B cell (primary cell): ENCODE results near the gene GRID1. TPM values are rescaled to one million over a fixed set of nuclear protein-coding genes. Genes with fewer than 3 reads are reported as not detected.

Experiments used
- ATAC-seq: fragments of 200-7000 bp; cut with Tn5 transposase; one replicate; pipeline ENCODE4 v1.10.0; 2021; ENCODE audit warnings: low read depth, mild to moderate bottlenecking, moderate number of reproducible peaks, moderate library complexity
- CTCF ChIA-PET: fragments of 350-600 bp; sonication (Branson Sonifier 250); formaldehyde crosslinking; loops from one replicate; lab custom pipeline; 2021; ENCODE audit warnings: antibody characterized with exemption, inconsistent platforms; lab: Charles Lee
- POLR2A ChIA-PET: fragments of 350-600 bp; sonication (Branson Sonifier 250); formaldehyde crosslinking; loops from one replicate; lab custom pipeline; 2021; ENCODE audit warnings: antibody characterized with exemption; lab: Charles Lee
- DNase-seq: peaks from one replicate; pipeline ENCODE4 v3.0.0; 2013
- H2AFZ ChIP-seq: 2 replicates; pipeline ENCODE4 v1.6.1; 2012; ENCODE audit warnings: mild to moderate bottlenecking, low read depth, low read length; ENCODE audit not compliant: insufficient read depth, poor library complexity, severe bottlenecking
- H3K27ac ChIP-seq, 2 donors: 1 replicate in 1 of 2; 2 replicates in 1 of 2; pipeline ENCODE4 v1.5.1; 2012 to 2013; ENCODE audit warnings: low read length in 2 of 2, mild to moderate bottlenecking in 2 of 2, moderate library complexity in 1 of 2
- H3K27me3 ChIP-seq, 4 experiments: fragments of 200-600 bp in 1 of 4; sonication (generic) in 1 of 4; replicated peaks in 1 of 4; 1 replicate in 2 of 4; 2 replicates in 2 of 4; pipeline versions ENCODE4 v1.6.1 to v1.7.0; 2013 to 2016; ENCODE audit warnings: low read length in 3 of 4, mild to moderate bottlenecking in 2 of 4, mixed read lengths in 1 of 4, moderate library complexity in 1 of 4; ENCODE audit not compliant: insufficient read depth in 4 of 4, control insufficient read depth in 3 of 4; ENCODE audit errors: control extremely low read depth in 1 of 4
- H3K36me3 ChIP-seq, 2 experiments: replicated peaks in 1 of 2; 1 replicate in 1 of 2; 2 replicates in 1 of 2; pipeline versions ENCODE4 v1.6.1 to v1.7.1; 2013; ENCODE audit warnings: low read length in 1 of 2; ENCODE audit not compliant: insufficient read depth in 2 of 2, control insufficient read depth in 1 of 2; ENCODE audit errors: control extremely low read depth in 1 of 2, extremely low read depth in 1 of 2
- H3K4me1 ChIP-seq, 2 donors: fragments of 200-600 bp in 1 of 2; sonication (generic) in 1 of 2; 1 replicate in 1 of 2; 2 replicates in 1 of 2; pipeline versions ENCODE4 v1.5.1 to v1.6.1; 2013 to 2017; ENCODE audit warnings: low read length in 2 of 2; ENCODE audit not compliant: control insufficient read depth in 2 of 2, insufficient read depth in 2 of 2
- H3K4me2 ChIP-seq: replicated peaks from 2 replicates; pipeline ENCODE3; 2012; ENCODE audit warnings: mild to moderate bottlenecking, low read depth, low read length; ENCODE audit not compliant: poor library complexity, severe bottlenecking
- H3K4me3 ChIP-seq, 5 experiments: fragments of 200-600 bp in 1 of 5; sonication (generic) in 1 of 5; 1 replicate in 3 of 5; 2 replicates in 2 of 5; pipeline versions ENCODE4 v1.5.1 to v1.7.0; 2011 to 2016; ENCODE audit warnings: low read length in 4 of 5, mild to moderate bottlenecking in 4 of 5, low read depth in 2 of 5, control low read depth in 1 of 5, moderate library complexity in 1 of 5; ENCODE audit not compliant: insufficient read depth in 1 of 5; ENCODE audit errors: control extremely low read depth in 1 of 5, extremely low read depth in 1 of 5
- H3K79me2 ChIP-seq: fragments of 200-600 bp; sonication (generic); one replicate; pipeline ENCODE4 v1.6.0; 2016; ENCODE audit warnings: low read length; ENCODE audit not compliant: control insufficient read depth, insufficient read depth
- H3K9ac ChIP-seq: fragments of 200-600 bp; sonication (generic); 2 replicates; pipeline ENCODE4 v1.6.1; 2017; ENCODE audit warnings: mild to moderate bottlenecking, low read length, moderate library complexity
- H3K9me3 ChIP-seq, 3 donors: one replicate each; pipeline versions ENCODE4 v1.6.1 to v1.7.1; 2013; ENCODE audit warnings: low read length in 2 of 3; ENCODE audit not compliant: control insufficient read depth in 2 of 3, insufficient read depth in 1 of 3; ENCODE audit errors: control extremely low read depth in 1 of 3
- H4K20me1 ChIP-seq: 2 replicates; pipeline ENCODE4 v1.6.0; 2012; ENCODE audit warnings: mild to moderate bottlenecking, low read length; ENCODE audit not compliant: insufficient read depth, control insufficient read depth, poor library complexity, severe bottlenecking
- H3K27ac Mint-ChIP-seq: one replicate; pipeline ENCODE4 v1.8.0; 2021; ENCODE audit warnings: mixed read lengths
- H3K27me3 Mint-ChIP-seq: one replicate; pipeline ENCODE4 v1.8.0; 2021; ENCODE audit warnings: mixed read lengths
- H3K4me1 Mint-ChIP-seq: one replicate; pipeline ENCODE4 v1.8.0; 2021; ENCODE audit warnings: mixed read lengths
- H3K4me3 Mint-ChIP-seq: one replicate; pipeline ENCODE4 v1.8.0; 2021; ENCODE audit warnings: mixed read lengths
- H3K9me3 Mint-ChIP-seq: one replicate; pipeline ENCODE4 v1.8.0; 2022; ENCODE audit warnings: mixed read lengths; ENCODE audit not compliant: insufficient read depth
- CTCF ChIP-seq: fragments of 200-600 bp; IDR thresholded peaks from one replicate; pipeline ENCODE4 v1.8.0; 2022; ENCODE audit warnings: antibody characterized with exemption, mild to moderate bottlenecking
- EZH2 ChIP-seq: IDR thresholded peaks from 2 replicates; pipeline ENCODE4 v1.6.1; 2012; ENCODE audit warnings: borderline replicate concordance, low read depth, mild to moderate bottlenecking, moderate library complexity, low read length; ENCODE audit not compliant: insufficient read depth, poor library complexity, severe bottlenecking
- WGBS: methylation state at CpG from one replicate; pipeline ENCODE4 v1.1.5; 2013; ENCODE audit warnings: missing lambda C conversion rate; ENCODE audit not compliant: insufficient coverage; 5-methylcytosine and 5-hydroxymethylcytosine counted together
- intact Hi-C: fragments of 100-400 bp; cut with micrococcal nuclease; formaldehyde crosslinking; loops from one replicate; pipeline ENCODE4 v1.10.0; 2022
- polyA plus RNA-seq: library from polyadenylated mRNA; depleted of rRNA; stranded (reverse); fragments of >200 nt; gene quantifications from 2 replicates; pipeline ENCODE4 v1.2.3, GENCODE V29; 2012
- total RNA-seq, 2 donors: library from RNA; stranded (reverse); fragments of 120-200 nt in 1 of 2; gene quantifications; 1 replicate in 1 of 2; 2 replicates in 1 of 2; pipeline versions ENCODE4 v1.2.3 to v1.2.4, GENCODE V29; 2013 to 2022

The GRID1 gene
- total and polyA plus RNA-seq, 2 donors (not counting 1 experiment from before 2014, with no cell fraction given), result not detected

DNA sequence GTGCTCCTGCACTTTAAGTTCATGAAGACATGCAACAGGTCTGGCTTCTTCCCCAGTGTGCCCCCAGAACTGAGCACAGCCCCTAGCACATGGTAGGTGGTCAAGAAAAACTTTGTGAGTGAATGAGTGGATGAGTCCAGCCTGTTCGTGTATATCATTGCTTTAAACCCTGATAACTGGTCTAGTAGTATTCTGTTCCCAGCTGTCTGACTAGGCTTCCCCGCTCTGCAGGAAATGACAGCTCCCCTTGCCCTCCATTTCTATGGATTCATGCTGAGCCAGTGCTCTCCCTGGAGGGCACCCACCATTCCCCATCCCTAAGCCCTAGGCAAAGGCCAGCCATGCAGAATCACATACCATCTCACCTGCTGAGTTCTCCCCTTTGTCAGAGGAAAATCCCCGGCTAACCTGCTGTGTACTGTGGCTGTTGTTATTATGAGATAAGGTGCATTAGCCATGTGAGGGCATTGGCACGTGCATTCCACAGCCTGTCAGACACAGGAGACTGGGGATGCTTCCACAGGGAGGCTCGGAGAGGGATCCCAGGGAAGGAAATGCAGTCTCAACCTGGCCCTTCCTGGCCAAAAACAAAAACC is 698.9 kb downstream of the GRID1 start:
- WGBS, result 52% methylated on average over 4 of the region's 5 CpGs
- Mint-ChIP-seq H3K4me3 (no peak overlapping the region), H3K9me3 (peaks cover under 1% of the 10 kb centered on the region), H3K27me3 (no peaks in the 10 kb centered on the region), H3K27ac (no peak overlapping the region), H3K4me1 (no peaks in the 10 kb centered on the region)
- ATAC-seq (no peak), DNase-seq (no peak)
- H3K4me2 ChIP-seq, result no peak overlapping the region
- H3K4me3 ChIP-seq, result no peak overlapping the region
- no peaks in the 10 kb centered on the region for H3K4me1 ChIP-seq
- H3K27ac ChIP-seq, result no peak overlapping the region
- intact Hi-C loops, result no loop called here
- no peak overlapping the region for H3K9ac ChIP-seq
- CTCF ChIA-PET, result no interaction called here
- H3K9me3 ChIP-seq, result peaks cover 0 to 9% (median 0%) of the 10 kb centered on the region in 3 donors
- H3K79me2 ChIP-seq, result no peaks in the 10 kb centered on the region
- H2AFZ ChIP-seq, result no peak overlapping the region
- POLR2A ChIA-PET, result no interaction called here
- peaks cover 0 to 4% (median 0%) of the 10 kb centered on the region in 4 experiments for H3K27me3 ChIP-seq
- no peak for TF ChIP-seq EZH2
- TF ChIP-seq CTCF, result no peak
- no peaks in the 10 kb centered on the region for H3K36me3 ChIP-seq
- no peaks in the 10 kb centered on the region for H4K20me1 ChIP-seq

GRCh38 chr10:85666987-85667386 is 699.6 kb downstream of the GRID1 start:
- H3K9ac ChIP-seq, result no peak overlapping the region
- H4K20me1 ChIP-seq, result no peaks in the 10 kb centered on the region
- 77% methylated on average over 4 of the region's 6 CpGs for WGBS
- H3K27ac ChIP-seq, result no peak overlapping the region
- DNase-seq (no peak), ATAC-seq (no peak)
- no peaks in the 10 kb centered on the region for H3K36me3 ChIP-seq
- peaks cover 0 to 9% (median 0%) of the 10 kb centered on the region in 3 donors for H3K9me3 ChIP-seq
- Mint-ChIP-seq H3K4me3 (no peak overlapping the region), H3K4me1 (no peaks in the 10 kb centered on the region), H3K27ac (no peak overlapping the region), H3K9me3 (no peaks in the 10 kb centered on the region), H3K27me3 (no peaks in the 10 kb centered on the region)
- intact Hi-C loops, result no loop called here
- no peak for TF ChIP-seq EZH2
- no peak for TF ChIP-seq CTCF
- CTCF ChIA-PET, result no interaction called here
- H3K4me2 ChIP-seq, result no peak overlapping the region
- H3K79me2 ChIP-seq, result no peaks in the 10 kb centered on the region
- no peak overlapping the region for H2AFZ ChIP-seq
- H3K4me3 ChIP-seq, result no peak overlapping the region
- H3K4me1 ChIP-seq, result no peaks in the 10 kb centered on the region
- H3K27me3 ChIP-seq, result peaks cover 0 to 4% (median 0%) of the 10 kb centered on the region in 4 experiments
- POLR2A ChIA-PET, result no interaction called here
